Ammon's horn (tissue), 1 donor: Measurements from ENCODE around the gene GMEB1.
"Not testable (repeated sequence)": the region's sequence is repeated elsewhere in the genome, so short reads cannot be mapped to it uniquely, and the experiment has no call there.

Experiments
- DNase-seq: peaks from one replicate; pipeline ENCODE4 v3.0.0-alpha.2; 2016; ENCODE audit warnings: low spot score

The GMEB1 gene

GRCh38 chr1:28672971-28673370, 4.4 kb downstream of the GMEB1 start:
- DNase-seq = not testable (repeated sequence)

- DNase-seq = no peak
Observed at GRCh38 chr1:28675924-28676257, 7.3 kb downstream of the GMEB1 start.

DNA sequence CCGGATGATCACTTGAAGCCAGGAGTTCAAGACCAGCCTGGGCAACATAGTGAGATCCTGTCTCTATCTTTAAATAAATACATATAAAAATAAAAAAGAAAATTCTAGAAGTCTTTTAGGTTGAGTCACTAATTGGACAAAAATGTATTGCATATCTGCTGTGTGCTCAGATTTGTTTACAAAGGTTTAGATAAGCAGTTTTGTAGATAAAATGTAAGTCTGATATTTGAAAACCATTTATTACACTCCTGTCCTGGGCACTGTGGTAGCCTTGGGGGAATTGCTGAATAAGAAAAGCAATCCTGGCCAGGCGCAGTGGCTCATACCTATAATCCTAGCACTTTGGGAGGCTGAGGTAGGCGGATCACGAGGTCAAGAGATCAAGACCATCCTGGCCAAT, 11.6 kb downstream of the GMEB1 start:
- no peak for DNase-seq

DNA sequence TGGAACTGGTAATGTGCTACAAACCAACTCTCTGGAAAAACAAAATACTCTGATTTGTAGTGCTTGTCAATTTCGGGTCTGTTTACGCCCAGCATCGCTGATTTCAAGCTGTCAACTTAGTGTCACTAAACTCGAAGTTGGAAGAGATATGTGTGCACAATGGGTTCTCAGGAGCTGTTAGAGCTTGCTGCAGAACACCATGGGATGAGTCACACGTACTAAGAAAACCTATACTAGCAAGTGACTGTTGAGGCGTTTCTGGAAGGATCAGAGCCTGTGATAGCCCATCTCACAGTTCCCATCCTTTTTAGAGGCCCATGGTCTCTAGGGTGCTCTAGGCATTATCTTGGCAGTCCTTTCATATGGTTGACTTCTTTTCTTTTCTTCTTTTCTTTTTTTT, 14.3 kb downstream of the GMEB1 start:
- peak; percentile 11 for DNase-seq

- no peak for DNase-seq
Observed at GRCh38 chr1:28684937-28685336, 16.4 kb downstream of the GMEB1 start.

DNA sequence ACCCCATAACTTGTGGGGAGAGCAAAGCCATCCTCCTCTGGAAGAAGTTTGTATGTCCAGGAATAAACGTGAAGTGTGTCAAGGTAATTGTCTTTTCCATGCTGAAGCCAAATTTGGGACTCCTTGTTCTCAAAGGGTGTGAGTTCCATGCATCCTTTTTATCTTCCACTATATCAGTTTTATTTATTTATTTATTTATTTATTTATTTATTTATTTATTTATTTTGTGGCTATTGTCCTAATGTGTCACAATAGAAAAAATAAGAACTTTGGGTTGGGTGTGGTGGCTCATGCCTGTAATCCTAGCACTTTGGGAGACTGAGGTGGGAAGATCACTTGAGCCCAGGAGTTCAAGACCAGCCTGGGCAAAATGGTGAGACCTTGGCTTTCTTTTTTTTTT, 23.0 kb downstream of the GMEB1 start:
- DNase-seq = not testable (repeated sequence)

DNA sequence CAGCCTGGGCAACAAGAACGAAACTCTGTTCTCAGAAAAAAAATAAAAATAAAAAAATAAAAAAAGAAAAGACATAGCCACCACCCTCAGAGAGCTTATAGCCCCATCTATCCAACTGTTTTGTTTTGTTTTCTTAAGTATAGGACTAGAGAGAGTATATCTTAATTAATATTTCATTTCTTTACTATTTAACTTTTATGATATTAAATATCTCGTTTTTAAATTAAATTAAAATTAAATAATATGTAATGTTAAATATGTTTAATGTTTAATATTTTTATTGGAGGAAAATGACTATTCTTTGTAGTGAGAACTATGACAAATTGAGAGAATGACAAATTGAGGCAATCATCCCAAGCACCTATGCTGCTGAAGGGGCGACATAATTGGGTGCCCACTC, 35.0 kb downstream of the GMEB1 start:
- DNase-seq = no peak

DNA sequence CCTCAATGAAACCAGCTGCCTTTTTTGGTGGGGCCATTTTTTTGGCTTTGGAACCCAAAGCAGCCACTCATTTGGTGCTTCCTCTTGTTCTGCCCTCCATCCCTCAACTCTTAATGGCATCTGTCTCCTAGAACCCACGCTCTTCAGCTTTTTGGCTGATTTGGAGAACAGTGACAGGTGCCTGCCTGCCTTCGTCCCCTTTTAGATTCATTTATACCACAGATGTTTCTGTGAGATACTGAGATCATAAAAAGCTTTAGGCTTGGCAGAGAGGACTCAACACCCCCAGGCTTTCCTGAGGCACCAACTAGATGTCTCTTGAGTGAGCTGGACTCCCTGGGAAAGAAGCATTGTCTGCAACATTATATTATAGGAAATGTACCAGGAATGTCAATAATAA, 47.8 kb downstream of the GMEB1 start:
- peak; percentile 47 for DNase-seq

GRCh38 chr1:28718166-28718565, 49.6 kb downstream of the GMEB1 start:
- DNase-seq = no peak

DNA sequence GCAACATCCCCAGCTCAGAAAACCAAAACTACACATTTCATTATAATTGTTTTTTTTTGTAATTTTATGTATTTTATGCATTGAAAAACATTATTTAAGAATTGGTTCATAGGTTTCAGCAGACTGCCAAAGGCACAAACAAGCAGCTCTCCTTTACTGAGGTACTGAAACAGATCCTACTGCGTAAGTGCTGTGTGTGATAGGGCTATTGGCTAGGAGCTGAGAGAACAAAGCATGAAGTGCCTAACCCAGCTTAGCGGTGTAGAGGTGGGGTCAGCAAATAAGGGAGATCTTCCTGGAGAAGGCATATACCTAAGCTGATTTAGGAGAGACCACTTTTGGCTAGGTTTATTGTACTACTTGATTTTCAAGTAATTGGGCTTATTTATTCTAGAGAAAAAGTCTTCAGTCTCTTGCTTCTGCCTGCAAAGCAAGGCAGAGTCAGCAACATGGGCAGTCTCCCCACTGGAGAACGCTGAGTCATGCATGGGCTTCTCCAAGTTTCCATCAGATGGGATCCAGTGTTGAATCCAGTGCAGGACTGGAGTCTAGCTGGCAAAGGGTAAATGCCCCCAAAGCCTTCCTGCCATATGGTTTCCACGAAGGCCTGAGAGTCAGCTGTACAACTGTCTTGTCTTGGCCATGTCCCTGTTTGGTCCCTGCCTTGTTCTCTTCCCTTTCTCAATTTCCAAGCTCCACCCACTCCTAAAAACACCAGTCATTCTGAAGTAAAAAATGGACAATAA, 50.2 kb downstream of the GMEB1 start:
- no peak for DNase-seq

GRCh38 chr1:28719332-28719619, 50.7 kb downstream of the GMEB1 start:
- DNase-seq = no peak

GRCh38 chr1:28720376-28720775, 51.8 kb downstream of the GMEB1 start:
- DNase-seq = no peak

GRCh38 chr1:28721927-28722326, 53.3 kb downstream of the GMEB1 start:
- not testable (repeated sequence) for DNase-seq

- not testable (repeated sequence) for DNase-seq
Observed at GRCh38 chr1:28725365-28725764, 56.8 kb downstream of the GMEB1 start.

DNA sequence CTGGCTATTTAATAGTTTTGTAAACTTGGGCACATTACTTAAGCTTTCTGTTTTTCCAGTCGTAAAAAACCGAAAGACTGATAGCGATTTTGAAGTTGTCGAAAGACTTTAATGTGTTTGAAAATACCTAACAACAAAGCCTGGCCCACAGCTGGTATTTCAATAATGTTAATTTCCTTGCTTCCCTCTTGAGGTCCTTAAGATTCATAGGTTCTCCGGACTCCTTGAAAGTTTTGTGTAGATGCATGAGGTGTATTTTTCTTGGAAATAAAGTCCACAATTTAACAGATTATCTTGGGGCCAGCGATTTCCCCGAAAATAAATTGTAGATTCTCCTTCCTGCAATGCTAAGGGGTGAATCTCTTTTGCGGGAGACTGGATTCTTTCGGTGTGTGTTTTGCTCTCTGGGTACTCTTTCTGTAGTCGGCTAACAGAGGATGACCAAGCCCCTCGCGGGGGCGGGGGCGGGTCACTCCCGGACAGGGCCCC, 67.4 kb downstream of the GMEB1 start:
- no peak for DNase-seq

DNA sequence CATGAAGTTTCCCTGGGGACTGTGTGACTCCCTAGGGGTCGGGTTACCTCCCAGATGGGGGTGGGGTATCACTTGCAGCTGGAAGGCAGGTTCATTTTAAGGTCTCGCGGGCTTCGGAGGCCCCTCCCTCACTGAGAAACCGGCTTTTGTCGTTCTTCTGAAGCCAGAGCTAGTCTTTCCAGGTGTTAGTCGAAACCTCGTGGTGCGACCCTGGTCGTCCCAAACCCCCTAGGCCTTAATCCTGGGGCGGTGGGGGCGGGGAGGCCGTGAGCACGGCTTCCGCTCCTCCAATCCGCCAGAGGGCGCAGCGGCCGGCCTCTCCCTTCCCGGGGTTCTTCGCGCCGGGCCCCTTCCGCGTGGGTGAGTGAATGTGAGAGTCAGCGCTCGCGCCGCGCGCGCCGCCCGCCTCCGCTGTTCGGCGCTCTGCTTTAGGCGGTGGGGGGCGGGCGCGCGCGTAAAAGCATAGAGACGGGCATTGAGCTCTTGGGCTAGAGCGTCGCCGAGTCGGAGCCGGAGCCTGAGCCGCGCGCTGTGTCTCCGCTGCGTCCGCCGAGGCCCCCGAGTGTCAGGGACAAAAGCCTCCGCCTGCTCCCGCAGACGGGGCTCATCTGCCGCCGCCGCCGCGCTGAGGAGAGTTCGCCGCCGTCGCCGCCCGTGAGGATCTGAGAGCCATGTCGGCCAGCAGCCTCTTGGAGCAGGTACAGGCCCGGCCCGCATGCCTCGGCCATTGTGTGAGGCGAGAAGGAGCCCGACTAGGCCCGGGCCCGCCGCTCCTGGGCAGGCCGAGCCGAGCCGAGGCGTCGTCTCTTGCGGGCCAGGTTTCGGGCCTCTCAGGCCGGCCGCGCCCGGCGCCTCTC, 68.1 kb downstream of the GMEB1 start, which contains the start of gene YTHDF2:
YTHDF2 (plus strand) TSS at position 491 of the 857 bp plus-strand sequence; CDS start at position 672, 181 bp downstream.
- peak; percentile 95 for DNase-seq

DNA sequence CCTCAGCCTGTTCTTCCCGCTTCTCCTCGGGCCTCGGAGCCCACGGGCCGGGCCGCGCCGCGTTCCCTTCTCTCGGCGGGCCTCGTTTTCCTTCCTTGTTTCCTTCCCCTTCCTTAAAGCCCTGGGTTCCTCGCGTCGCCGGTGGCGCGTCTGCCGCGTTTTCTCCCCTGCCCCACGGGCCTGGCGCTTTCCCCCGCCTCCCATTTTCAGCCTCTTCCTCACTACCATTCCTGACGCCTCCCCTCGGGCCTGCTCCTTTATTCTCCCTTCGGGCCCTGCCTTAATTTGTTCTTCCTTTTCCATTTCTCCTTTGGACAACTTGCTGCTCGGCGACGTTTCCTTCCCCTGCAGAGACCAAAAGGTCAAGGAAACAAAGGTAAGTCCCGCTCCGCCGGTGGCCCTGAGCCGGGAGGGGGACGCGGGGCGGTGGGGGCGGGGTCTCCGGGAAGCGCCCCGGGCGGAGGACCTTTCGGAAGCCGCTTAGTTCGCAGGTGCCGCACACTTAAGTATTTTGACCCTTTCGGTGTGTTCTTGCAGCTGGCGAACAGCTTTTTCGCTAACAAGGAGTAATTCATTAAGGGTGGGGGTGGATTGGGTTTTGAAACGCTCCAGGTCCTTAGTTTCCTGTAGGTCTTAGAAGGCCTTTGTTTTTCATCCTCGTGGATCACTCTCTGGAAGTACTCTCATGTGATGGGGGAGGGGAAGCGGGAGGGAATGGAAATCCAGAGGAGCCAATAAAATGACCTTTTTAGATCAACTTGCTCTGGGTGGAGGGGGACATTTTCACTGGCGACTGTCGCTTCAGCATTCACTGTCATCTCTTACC, 68.9 kb downstream of the GMEB1 start:
- no peak for DNase-seq

- DNase-seq = no peak
Observed at GRCh38 chr1:28740118-28740517, 71.5 kb downstream of the GMEB1 start.

DNA sequence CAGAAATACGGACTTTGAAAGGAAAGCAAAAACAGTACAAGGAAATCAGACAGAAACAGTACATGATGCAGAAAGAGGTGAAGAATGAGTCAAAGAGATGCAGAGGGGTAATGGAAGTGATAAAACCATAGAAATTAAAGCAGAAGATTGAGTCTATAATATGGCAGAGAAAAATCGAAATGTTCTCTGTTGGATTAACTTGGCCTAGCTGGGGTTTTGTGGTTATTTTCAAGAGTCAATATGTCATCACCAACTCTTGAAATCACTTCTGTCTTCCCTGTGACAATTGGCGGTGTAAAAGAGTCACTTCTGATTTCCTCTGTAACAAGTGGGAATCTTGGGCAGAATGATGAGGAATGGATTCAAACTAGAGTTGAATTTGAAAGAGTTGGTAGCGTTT, 75.6 kb downstream of the GMEB1 start:
- no peak for DNase-seq

- DNase-seq = no peak
Observed at GRCh38 chr1:28745653-28746173, 77.1 kb downstream of the GMEB1 start.

GRCh38 chr1:28750330-28750729, 81.7 kb downstream of the GMEB1 start:
- DNase-seq = no peak

DNA sequence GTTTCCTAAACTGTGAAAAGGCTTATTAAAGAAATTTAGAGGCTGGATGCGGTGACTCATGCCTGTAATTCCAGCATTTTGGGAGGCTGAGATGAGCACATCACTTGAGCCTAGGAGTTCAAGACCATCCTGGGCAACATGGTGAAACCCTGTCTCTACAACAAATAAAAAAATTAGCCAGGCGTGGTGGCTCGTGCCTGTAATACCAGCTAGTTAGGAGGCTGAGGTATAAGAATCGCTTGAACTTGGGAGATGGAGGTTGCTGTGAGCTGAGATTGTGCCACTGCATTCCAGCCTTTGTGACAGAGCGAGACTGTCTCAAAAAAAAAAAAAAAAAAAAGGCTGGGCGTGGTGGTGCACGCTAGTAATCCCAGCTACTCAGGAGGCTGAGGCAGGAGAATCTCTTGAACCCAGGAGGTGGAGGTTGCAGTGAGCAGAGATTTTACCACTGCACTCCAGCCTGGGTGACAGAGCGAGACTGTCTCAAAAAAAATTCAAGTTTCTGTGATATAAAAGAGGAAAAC, 82.2 kb downstream of the GMEB1 start:
- DNase-seq = not testable (repeated sequence)
